Stimulated activated CD4-positive, alpha-beta T cell treated with anti-CD3 and anti-CD28 coated beads, Interleukin-15, amount 100 ng/mL, for 1 hour (primary cell): ENCODE measurements around the gene MTX1.
"Not testable (repeated sequence)": the region's sequence is repeated elsewhere in the genome, so short reads cannot be mapped to it uniquely, and the experiment has no call there.

Source experiments
- DNase-seq, 2 donors: peaks; one replicate each; pipeline ENCODE4 v3.0.0-alpha.2; 2020; ENCODE audit warnings: low read depth in 1 of 2, low spot score in 1 of 2

MTX1 gene

DNA sequence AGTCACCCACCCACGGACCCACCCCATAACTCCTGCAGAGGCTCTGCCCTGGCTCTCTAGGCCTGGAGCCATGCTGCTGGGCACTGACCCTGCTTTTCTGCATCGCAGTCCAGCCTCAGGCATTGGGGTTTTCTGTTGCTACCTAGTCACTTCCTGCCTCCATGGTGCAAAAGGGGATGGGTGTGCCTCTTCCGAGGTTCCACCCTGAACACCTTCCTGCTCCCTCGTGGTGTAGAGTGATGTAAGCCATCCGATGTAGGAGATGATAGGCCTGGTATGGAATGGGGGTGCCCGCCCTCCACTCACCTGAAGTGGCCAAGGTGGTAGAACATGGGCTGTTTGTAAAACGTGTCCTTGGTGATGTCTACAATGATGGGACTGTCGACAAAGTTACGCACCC lies 26.9 kb downstream of the MTX1 start:
- not testable (repeated sequence) for DNase-seq

- DNase-seq, result no peak
These were observed 28.0 kb downstream of the MTX1 start for GRCh38 chr1:155236451-155236850.

DNA sequence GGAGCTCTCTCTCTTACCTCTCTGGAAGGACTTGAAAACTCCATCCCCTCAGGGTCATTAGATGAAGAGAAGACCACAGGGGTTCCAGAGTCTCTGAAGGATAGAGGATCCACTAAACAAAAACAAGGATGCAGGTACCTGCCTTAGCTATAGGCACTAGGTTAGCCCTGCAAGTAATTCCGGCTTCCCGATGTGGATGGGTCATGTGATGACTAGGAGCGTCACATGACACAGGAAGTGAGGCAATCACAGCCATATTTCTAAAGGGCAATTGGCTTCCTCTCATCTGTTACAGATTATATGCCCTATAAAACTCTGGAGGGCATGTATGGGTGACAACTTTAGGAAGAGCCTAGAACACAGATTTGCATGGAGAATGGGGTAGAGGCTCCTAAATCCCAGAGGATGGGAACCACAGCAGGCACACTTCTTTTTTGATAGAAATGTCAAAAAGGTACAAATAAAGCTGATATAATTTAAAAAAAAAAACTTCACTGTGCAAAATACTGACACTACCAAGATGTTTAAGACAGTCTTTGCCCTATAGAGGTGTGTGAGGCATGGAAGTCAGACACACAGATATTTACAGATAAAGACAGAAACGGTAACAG lies 32.7 kb downstream of the MTX1 start:
- no peak for DNase-seq

- DNase-seq, result no peak
These were observed 33.4 kb downstream of the MTX1 start for GRCh38 chr1:155241841-155242264.

- no peak for DNase-seq
These were observed 34.4 kb downstream of the MTX1 start for GRCh38 chr1:155242805-155243358.

- peak; percentile 68 to 83 for DNase-seq
These were observed 36.1 kb downstream of the MTX1 start for GRCh38 chr1:155244368-155245162.

GRCh38 chr1:155245163-155245524 lies 36.6 kb downstream of the MTX1 start:
- DNase-seq, result no peak

DNA sequence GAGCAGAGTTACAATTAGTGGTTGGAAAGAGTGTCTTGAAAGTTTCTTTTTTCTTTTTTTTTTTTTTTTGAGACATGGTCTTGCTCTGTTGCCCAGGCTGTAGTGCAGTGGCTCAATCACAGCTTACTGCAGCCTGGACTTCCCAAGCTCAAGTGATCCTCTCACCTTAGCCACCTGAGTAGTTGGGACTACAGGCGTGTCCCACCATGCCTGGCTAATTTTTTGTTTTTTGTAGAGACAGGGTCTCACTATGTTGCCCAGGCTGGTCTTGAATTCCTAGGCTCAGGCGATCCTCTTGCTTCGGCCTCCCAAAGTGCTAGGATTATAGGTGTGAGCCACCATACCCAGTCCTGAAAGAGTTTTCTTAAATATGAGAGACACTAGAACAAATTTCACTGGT lies 38.3 kb downstream of the MTX1 start:
- not testable (repeated sequence) for DNase-seq

- no peak for DNase-seq
These were observed 39.4 kb downstream of the MTX1 start for GRCh38 chr1:155247667-155248553.

- DNase-seq, result no peak
These were observed 41.7 kb downstream of the MTX1 start for GRCh38 chr1:155250246-155250632.

GRCh38 chr1:155250633-155251449 lies 42.3 kb downstream of the MTX1 start:
- DNase-seq, result peak; percentile 91 to 96

DNA sequence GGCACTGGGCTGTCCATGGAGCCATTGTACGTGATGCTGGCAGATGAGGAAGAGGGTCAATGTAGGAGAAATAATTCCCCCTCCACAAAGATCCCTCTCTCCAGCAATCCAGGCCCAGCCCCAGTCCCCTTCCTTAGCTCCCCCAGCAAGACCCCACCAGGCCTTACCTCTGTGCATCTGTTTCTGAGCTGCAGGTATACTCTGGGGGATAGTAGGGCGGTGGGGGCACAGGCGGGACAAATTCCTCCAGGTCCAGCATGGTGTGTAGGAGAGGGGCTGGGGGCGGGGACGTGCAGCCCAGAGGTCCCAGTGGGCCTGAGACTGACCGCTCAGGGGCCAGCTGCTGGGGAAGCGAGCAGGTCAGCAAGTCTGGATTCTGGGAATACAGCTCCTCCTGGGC lies 43.1 kb downstream of the MTX1 start:
- DNase-seq, result no peak

DNA sequence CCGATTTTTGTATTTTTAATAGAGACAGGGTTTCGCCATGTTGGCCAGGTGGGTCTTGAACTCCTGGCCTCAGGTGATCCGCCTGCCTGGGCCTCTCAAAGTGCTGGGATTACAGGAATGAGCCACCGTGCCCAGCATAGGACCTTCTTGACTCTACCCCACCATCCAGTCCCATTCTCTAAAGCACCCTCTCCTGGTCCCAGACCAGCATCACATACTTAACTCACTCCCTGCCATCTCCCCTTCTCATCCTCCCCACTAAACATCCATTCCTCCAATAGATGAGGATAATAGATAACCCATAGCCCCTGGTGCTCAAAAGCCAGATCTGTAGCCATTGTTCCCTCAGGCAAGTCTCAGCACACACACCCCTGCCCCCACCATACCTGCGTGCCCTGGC lies 44.7 kb downstream of the MTX1 start:
- DNase-seq, result no peak

DNA sequence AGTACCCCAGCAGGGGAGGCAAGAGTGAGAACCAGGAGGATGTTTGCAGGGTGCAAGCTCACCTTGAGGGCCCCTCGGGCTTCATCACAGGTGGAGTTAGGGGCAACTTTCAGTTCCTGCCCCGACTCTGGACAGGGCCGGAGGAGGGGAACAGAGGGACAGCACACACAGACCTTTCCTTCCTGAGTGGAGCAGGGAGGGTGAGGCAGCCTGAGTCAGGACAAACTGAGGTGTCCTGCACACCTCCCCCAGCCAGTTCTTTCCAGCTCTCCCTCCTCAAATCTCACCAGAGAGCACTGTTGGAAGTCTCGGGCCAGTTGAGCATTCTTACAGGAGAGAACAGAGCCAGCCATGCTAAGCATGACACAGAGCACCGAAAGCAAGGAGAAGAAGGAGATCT lies 45.3 kb downstream of the MTX1 start:
- DNase-seq, result no peak

- no peak for DNase-seq
These were observed 45.8 kb downstream of the MTX1 start for GRCh38 chr1:155254228-155254713.

DNA sequence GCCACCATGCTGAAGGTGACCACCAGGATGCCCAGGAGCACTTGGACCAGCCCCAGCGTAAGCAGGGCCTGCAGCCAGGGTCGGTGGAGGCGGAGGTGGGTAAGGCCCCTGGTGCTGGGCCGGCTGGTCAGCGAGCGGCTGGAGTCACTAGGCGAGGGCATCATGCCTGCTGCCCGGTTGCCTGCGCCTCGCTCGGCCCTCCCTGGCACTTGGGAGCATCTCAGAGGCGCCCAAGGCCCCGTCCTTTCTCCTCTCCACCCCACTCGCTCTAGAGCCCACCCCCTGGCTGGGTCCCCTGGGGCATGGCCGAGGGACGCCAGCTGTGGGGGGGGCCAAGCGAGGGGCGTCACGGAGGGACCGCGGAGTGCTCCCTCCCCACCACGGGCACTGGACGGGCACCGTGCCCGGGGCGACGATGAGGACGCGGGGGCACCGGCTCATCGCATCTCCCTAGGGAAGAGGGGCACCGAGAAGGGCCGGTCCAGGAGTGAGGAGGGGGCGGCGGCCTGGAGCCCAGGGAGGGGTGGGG lies 46.3 kb downstream of the MTX1 start:
- DNase-seq, result no peak

- peak; percentile 42 to 68 for DNase-seq
These were observed 46.9 kb downstream of the MTX1 start, which contains the start of gene ENTREP3 for GRCh38 chr1:155255243-155256007. TSS of gene ENTREP3 (minus strand) at chr1:155255483. CDS start at chr1:155254877, 606 bp downstream.

DNA sequence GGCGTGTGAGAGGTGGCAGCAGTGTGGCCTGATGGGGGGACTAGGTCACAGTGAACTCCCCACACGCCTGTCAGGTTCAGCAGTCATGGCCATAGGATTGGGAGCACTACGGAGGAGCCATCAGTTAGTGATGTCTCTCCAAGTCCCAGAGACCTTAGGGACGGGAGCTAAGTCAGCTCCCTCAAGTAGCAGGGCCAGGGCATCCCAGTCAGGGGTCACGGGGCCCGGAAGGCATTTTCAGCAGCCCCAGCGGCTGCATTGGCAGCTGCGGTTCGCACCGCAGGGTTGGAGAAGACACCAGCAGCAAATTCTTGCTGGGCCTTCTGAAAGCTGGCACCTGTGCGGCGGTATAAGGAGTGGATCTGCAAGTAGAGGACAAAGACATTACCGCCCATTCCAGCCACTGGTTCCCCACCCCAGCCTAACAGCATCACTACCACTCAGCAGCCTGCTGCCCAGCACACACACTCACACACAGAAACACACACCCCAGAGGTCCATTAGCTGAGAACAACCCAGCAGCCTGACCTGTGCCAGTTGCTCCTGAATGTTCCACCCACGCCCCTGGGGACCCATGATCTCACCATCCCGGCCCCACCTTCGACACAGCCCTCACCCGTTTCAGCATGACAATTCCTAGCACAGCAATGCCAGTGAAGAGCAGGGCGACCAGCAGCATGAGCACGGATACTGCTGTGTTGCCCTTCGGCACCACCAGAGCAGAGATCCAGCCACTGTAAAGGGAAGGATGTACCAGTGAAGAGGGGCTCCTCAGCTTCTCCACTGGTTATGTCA lies 47.8 kb downstream of the MTX1 start:
- no peak for DNase-seq

DNA sequence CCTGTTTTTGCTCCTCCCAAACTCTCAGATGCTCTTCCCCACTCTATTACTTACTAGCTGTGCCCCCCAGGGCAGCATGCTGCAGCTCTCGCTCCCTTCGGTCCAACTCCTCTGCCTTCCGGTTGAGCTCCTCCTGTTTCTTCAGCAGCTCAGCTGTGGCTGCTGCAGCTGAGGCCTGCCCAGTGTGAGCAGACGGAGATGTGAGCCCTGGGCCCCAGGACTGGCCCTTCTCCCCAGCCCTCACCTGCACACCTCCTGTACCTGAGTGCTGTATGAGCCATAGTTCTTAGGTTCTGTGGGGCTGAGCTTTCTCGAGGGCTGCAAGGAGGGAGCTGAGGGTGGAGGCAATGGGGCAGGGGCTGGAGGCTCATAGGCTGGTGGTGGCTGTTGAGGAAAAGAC lies 51.8 kb downstream of the MTX1 start:
- no peak for DNase-seq
